ENCODE results near the gene CELA1. TPM values are rescaled to one million over a fixed set of nuclear protein-coding genes. Genes with fewer than 3 reads are reported as not detected.

CELA1 gene
- total RNA-seq: not detected
- long read RNA-seq: 0 reads

- intact Hi-C loops (cut with micrococcal nuclease): no loop called here
- no peak for ATAC-seq
- no peak for DNase-seq
Measured at GRCh38 chr12:51346581-51346980, at the start of gene CELA1. CELA1 (minus strand) TSS chr12:51346679; CDS start chr12:51346638, 41 bp downstream.

DNA sequence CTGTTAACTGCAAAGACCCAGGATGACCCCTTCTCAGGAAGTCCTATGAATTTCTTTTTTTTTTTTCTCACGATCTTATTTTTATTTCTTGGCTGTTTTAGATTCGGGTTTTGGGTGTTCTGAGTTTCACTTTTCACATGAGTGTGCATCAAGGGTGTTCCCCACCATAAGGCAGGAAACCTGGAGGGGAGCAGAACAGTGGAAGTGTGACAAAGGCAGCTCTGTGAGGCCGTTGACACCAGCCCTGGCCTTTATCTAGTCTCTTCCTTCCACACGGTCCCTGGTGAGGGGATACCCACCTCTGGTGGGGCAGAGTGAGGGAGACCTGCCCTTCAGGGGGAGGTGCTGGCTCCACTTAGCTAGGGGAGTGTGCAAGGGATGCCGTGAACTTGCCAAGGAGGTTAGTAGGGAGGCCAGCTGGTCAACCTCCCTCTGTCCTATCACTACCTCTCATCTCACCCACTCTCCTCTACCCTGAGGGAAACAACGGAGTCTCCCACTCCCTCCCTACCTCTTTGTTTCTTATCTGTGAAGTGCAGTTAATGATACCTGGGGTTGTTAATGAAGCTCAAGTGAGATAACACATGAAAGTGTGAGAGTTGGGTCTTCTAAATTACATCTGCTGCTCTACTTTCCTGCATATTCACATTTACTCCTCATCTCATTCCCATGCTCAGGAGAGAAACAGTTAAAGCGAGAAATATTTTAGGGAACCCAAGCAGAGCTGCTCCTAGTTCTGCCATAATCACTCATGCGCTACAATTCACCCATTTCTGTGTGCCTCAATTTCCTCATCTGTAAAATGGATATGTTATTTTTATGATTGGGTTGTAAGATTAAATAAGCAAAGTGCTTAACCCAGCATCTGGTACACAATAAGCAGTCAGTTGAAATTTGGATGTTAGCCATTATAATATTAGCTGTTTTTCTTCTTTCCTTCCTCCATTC lies 49.1 kb upstream of the CELA1 start:
- intact Hi-C loops (cut with micrococcal nuclease): no loop called here
- DNase-seq (no peak), ATAC-seq (no peak)

- peak; percentile 52 for ATAC-seq
Measured at GRCh38 chr12:51393676-51394545, 47.4 kb upstream of the CELA1 start.

GRCh38 chr12:51392556-51393237 lies 46.2 kb upstream of the CELA1 start:
- DNase-seq: no peak
- intact Hi-C loops (cut with micrococcal nuclease): no loop called here
- peak; percentile 24 for ATAC-seq

More at GRCh38 chr12:51393676-51394545, 47.4 kb upstream of the CELA1 start:
- intact Hi-C loops (cut with micrococcal nuclease): no loop called here
- no peak for DNase-seq

- intact Hi-C loops (cut with micrococcal nuclease): no loop called here
- ATAC-seq: peak; percentile 70
- DNase-seq: peak; percentile 52
Measured at GRCh38 chr12:51391283-51392123, 45.0 kb upstream of the CELA1 start, which contains the start of gene GALNT6. GALNT6 (minus strand) TSS chr12:51391406; CDS start chr12:51379781, 11,625 bp downstream.

DNA sequence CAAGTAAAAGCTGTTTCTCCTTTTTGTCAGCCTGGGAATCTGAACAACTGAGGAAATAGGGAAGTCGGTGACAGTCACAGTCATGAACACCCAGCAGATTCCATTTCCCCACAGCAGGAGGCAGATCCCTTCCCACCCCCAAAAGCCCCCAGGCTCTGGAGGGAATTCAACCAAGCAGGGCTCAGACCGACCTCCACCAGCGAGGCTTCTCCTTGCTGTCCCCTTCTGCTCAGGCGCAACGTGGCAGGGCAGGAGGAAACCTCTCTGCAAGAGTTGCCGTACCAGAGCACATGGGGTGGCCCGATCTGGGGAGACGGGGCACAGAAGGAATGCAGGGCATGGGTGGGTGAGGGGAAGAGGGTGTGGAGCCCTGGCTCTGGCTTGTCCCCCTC lies 44.4 kb upstream of the CELA1 start:
- no peak for DNase-seq
- intact Hi-C loops (cut with micrococcal nuclease): no loop called here
- ATAC-seq: peak; percentile 20

DNA sequence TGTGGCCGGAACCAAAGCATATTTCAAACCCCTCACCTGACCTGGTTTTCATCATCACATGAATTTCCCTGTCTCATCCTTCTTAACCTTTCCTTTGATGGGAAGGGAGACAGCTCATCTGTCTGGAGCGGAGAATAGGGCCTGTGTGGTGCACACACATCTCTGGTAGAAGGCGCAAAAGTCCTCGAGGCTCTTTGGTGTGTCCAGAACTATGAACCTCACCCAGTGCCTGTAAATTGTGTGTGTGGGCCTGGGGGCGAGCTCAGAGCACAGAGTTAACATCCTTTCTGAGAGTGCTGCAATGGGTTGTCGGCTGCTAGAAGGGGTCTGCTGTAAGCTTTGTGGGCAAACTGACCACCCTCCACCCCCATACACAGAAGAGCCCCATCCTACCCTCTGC lies 44.0 kb upstream of the CELA1 start:
- DNase-seq: no peak
- intact Hi-C loops (cut with micrococcal nuclease): no loop called here
- no peak for ATAC-seq

DNA sequence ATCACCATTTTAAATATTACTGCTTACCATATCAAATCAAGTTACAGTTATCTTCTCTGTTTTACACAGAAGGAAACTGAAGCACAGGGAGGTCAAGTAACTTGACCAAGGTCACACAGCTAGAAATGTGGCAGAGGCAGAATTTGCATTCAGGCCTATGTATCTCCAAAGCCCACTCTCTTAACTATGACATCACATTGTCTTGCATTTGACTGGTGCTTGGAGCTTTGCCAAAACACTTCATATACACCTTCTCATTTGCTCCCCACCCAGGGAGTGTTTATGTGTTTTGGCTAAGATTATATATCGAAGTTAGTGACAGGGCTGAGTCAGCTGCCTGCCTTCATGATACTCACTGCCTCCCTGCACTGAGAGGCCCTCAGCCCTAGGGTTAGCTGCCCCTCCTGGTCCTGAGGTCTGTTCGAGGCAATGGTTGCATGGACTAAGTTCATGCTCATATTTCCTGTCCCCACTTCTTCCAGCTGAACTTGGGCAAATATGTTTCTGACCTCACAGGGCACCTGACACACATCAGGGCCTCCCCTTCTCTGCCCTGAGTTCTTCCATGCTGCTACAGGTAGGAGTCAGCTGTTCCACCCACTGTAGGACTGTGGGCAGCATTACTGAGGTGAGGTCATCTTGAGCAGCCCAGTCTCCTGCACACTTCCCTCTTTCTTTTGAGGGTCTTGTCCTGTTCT lies 43.0 kb upstream of the CELA1 start:
- intact Hi-C loops (cut with micrococcal nuclease): no loop called here
- no peak for ATAC-seq
- no peak for DNase-seq

GRCh38 chr12:51388846-51389245 lies 42.4 kb upstream of the CELA1 start:
- no peak for DNase-seq
- intact Hi-C loops (cut with micrococcal nuclease): no loop called here
- no peak for ATAC-seq

- peak; percentile 20 for ATAC-seq
- intact Hi-C loops (cut with micrococcal nuclease): no loop called here
- no peak for DNase-seq
Measured at GRCh38 chr12:51388069-51388799, 41.8 kb upstream of the CELA1 start.

DNA sequence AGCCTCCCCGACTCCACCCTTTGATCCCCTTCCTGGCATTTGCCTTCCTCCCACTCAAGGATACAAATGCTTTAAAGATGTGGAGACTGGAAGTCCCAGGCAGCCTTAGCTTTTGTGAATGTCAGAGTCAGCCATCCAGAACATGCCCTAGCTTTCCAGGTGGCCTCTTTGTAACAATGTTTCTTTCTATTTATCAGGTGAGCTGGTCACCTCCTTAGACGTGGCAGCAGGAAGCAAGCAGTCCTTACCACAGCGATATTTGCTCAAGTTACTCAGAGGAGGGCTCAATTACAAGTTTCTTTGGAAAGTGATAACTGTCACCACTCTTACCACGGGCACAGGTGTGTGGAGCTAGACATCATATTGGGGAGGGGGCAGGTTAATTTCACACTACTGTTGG lies 39.9 kb upstream of the CELA1 start:
- ATAC-seq: no peak
- DNase-seq: no peak
- intact Hi-C loops (cut with micrococcal nuclease): no loop called here

GRCh38 chr12:51383269-51383905 lies 36.9 kb upstream of the CELA1 start:
- intact Hi-C loops (cut with micrococcal nuclease): no loop called here
- no peak for ATAC-seq
- DNase-seq: no peak

DNA sequence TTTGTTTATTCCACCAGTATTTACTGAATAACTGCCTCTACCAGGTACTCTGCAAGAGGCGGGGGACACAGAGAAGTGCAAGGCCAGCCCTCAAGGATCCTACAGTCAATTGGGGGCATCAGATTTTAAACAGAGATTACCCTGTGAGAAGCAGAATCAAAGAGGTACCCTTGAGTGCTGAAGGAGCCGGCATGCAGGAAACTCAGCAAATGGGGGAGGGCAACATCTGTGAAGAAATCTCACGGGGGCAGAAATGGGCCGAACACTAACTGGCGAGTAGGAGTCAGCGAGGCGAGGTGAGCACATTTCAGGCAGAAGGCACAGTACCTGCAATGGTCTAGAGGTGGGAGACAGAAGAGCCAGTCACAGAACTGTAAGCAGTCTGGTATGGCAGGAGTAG lies 35.7 kb upstream of the CELA1 start:
- intact Hi-C loops (cut with micrococcal nuclease): no loop called here
- ATAC-seq (no peak), DNase-seq (no peak)

DNA sequence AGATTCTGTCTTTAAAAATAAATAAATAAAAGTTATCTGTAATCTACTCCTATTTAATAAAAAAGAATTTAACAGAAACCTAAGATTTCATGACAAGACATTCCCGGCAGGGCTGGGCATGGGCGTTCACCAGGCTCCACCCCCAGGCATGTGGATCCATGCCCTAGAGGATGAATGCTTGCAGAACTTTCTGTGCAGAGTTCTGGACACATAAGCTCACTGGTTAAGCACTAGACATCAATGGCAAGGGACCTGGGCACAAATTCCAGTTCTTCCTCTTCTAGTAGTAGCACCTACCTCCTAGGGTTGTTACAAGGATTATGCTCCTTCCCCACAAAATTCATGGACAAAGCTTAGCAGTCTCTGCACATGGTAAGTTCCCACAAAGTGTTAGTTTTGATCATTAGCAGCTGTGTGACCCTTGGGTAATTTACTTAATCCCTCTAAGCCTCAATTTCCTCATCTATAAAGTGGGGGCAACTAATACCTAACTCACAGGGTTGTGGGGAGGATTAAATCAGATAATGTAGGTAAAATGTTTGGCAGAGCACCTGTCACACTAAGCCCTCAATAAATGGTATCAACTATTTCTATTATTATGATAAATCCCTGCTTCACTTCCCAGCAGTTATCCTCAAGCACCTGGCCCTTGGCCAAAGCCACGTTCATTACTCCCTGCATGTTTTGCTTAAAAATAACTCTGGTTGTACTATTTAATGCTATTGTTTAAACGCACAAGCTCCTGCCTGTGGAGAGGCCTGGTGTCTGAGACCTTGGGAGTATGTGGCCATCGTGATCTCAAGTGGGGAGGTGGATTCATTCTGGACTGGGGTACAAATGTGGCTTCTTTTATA lies 35.0 kb upstream of the CELA1 start:
- ATAC-seq: peak; percentile 27
- intact Hi-C loops (cut with micrococcal nuclease): no loop called here
- DNase-seq: no peak

- DNase-seq: no peak
- ATAC-seq: no peak
- intact Hi-C loops (cut with micrococcal nuclease): no loop called here
Measured at GRCh38 chr12:51379571-51379970, 33.1 kb upstream of the CELA1 start.

DNA sequence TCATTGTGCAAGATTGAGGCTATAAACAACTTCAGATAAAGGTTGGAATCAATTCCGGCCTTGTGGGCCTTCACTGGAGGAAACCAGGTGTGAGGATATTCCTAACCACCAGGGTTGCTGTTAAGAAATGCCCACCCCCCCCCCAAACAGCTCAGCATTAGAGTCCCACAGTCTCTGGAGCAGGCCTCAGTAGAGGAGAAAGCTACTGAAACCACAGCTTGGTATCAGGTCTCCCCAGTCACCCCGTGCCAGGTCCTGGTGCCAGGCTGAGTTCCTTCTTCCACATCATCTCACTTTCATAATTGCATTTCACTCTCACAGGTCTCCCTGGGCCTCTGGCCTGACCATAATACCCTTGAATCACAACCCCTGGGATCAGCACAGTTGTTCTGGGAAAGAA lies 32.3 kb upstream of the CELA1 start:
- no peak for DNase-seq
- intact Hi-C loops (cut with micrococcal nuclease): no loop called here
- no peak for ATAC-seq

Data from left ventricle myocardium superior (tissue), 1 donor.